ENCODE results near the gene CCDC51.
"Not testable (repeated sequence)": the region's sequence is repeated elsewhere in the genome, so short reads cannot be mapped to it uniquely, and the experiment has no call there.

CCDC51 gene

DNA sequence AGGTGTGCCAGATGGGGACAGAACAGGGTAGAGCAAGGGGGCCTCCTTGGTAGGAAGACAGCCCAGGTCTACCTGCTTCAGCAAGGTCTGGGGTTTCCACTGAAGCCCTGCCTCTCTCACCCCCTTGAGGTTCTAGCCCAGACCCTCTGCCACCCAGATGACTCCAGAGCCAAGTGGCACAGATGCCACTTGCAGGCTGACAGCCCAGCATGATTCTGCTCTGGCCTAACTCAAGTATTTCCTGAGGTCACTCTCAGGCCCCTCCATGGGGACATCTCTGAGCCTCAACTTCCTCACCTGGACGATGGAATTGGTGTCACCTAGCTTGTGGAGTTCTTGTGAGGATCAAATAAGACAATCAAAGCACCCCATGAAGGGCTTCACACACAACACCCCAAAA is 33.9 kb downstream of the CCDC51 start:
- DNase-seq (ENCODE audit: low spot score): no peak

DNA sequence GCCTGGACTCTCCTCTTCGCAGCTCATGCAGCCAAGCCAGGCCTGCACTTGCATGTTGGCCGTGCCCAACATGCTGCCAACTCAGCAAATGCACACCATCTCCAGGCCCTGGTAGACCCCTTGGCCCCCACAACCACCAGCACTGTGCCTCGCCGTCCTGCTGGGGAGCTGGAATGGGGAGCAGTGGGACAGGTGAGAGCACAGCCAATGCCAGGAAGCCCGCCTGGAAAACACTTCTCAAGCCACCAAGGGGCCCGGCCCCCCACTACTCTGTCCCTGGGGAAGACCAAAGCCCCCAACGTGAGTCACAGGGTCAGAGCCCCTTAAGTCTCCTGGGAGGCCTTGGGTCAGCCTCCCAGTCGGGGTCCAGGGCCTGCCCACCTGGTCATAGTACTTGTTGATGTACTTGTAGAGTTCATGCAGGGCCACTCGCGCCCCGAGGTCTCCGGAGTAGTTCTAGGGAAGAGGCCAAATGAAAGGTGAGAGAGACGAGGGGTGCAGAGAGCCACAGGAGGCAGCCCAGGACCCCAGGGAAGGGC is 34.5 kb downstream of the CCDC51 start:
- DNase-seq (ENCODE audit: low spot score): no peak

DNA sequence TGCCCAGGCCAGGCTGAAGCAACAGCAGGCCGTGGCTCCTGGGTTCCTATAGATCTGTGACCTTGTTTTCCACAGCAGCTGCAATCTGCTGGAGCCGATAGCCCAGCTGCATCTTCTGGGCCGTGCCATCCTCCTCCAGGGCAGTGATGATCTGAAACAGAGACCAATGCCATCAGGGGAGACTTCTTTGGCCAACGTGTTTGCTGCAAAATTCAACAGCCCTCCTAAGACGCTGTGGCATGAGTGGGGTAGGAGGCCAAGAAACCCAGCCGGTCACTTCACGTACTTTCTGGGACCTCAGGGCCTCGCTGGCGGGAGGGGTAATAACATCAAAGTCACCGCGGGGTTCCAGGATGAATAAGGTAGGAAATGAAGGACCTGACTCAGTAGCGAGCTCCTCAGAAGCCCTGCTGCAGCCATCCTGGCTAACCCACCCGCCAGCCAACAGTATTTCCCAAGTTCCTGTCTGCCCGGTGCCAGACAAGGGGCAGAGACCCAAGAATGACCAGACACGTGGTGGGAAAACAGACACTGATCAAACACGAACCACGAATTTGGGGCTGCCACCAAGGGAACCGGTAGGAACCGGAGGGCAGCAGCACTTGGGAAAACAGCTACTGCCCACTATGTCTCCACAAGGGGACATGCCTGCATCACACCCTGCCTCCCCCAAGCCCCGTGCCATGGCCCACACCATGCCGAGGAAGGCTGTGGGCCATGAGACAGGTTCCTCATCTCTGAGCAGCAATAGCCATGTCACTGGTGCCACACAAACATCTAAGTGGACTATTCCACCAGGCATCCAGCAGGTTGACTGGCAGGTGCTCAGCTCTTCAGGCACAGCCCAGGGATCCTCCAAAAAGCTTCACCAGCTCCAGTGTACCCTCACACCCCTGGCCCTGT is 35.2 kb downstream of the CCDC51 start:
- no peak for DNase-seq (ENCODE audit: low spot score)

DNA sequence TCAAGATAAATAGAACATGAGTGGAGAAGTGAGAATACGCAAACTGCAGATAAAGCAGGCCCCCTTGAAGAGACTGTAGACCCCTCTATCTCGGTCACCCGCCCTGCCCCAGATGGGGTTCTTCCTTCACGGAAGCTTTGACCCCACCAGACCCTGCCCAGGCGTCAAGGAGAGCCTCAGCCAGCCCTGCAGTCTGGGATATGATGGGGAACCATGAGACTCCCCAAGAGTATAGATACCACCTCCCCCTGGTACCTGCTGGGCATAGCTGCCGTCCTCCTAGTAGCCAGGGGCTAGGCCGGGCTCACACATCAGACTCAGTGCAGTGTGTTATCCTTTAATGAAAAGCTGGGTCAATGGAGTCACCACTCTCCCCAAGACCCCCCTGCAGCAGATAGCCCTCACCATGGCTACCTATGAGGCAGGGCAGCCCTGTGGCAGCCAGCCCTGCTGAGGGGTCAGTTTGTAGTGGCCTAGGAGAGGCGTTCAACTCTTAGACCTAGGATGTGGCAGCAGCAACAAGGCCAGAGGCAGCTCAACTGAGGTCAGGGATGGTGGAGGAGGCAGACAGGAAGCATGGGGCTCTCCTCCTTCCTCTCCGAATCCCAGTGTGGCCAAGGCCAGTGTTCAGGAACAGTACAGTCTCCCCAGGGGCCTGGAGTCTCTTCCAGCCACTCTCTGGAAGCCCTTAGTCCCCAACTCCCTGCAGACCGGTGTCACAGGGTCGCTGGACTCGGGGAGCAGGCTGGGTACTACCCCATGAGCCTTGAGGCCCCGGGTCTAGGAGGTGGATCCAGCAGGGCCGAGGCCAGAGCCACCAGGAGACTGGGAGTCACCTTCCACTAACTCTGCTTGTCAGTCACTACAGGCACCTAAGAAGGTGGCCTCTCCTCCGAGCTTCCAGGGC is 36.1 kb downstream of the CCDC51 start:
- DNase-seq (ENCODE audit: low spot score): no peak

DNA sequence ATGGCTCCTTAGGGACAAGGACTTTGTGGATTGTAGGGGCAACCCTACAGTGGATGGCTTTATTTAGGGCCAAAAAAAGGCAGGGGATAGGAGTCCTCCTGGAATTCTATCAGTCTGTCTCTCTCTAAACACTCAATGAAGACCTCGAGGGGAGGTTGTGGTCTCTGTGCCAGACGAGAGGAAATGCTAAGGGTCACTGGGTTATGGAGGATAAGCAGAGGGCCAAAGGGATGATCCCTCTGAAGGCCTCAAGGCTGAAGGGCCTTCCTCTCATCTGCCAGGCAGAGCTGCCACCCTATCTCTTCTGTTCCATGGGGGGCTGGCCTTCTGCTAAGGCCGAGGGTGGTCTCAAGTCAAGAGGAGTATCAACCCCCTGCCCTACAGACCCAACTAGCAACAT is 37.0 kb downstream of the CCDC51 start:
- no peak for DNase-seq (ENCODE audit: low spot score)

DNA sequence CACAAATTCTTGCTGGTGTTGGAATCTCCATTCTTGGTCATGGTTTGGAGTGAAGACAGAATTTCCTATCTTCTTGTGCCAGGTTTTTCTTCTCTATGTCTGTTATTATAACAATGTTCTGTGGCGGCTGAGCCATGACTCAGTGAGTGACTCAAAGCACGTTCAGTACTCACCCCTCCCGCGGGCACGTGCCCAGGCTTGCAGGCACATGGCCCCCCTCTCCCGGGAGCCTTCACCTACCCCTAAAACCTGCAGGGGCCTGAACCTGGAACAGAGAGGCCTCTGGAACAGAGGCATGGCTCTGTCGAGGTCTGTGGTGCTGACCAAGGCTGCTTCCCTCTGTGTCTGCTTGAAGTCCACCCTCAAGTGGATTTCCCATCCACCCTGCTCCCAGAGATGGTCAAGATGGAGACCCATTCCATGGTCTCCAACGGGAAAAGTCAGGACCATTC is 37.6 kb downstream of the CCDC51 start:
- no peak for DNase-seq (ENCODE audit: low spot score)

DNA sequence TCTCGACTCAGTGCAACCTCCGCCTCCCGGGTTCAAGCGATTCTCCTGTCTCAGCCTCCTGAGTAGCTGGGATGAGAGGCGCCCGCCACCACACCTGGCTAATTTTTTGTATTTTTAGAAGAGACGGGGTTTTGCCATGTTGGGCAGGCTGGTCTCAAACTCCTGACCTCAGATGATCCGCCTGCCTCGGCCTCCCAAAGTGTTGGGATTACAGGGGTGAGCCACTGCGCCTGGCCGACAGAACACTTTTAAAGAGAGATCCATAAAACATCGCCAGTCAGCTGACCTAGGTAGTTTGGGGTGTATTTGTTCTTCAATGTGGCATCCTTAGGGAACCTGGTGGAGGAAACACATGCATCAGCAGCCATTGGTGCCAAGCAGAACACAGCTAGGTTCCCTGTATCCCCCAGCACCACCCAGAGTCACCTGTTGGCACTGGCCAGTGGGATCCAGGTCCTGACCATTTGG is 38.5 kb downstream of the CCDC51 start:
- not testable (repeated sequence) for DNase-seq (ENCODE audit: low spot score)

DNA sequence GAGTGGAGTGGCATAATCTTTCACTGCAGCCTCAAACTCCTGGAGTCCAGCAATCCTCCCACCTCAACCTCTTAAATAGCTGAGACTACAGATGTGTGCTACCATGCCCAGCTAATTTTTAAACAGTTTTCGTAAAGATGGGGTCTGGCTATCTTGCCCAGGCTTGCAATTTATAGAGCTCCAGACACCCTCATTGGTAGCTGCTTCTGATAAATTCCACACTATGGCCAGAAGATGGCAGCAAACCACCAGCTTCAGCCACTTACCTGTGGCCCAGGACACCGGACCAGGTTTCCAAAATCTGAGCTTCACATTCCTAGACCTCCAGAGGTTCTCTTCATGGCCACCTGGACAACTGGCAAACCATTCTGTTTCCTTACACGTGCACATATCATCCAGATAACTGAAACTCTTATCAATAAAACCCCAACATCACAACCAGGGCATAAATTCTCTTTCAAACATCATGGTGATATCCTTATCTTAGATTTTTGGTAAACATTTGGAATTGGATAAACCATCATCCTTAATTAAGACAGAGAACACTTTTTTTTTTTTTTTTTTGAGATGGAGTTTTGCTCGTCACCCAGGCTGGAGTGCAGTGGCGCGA is 39.0 kb downstream of the CCDC51 start:
- DNase-seq (ENCODE audit: low spot score): peak; percentile 80

DNA sequence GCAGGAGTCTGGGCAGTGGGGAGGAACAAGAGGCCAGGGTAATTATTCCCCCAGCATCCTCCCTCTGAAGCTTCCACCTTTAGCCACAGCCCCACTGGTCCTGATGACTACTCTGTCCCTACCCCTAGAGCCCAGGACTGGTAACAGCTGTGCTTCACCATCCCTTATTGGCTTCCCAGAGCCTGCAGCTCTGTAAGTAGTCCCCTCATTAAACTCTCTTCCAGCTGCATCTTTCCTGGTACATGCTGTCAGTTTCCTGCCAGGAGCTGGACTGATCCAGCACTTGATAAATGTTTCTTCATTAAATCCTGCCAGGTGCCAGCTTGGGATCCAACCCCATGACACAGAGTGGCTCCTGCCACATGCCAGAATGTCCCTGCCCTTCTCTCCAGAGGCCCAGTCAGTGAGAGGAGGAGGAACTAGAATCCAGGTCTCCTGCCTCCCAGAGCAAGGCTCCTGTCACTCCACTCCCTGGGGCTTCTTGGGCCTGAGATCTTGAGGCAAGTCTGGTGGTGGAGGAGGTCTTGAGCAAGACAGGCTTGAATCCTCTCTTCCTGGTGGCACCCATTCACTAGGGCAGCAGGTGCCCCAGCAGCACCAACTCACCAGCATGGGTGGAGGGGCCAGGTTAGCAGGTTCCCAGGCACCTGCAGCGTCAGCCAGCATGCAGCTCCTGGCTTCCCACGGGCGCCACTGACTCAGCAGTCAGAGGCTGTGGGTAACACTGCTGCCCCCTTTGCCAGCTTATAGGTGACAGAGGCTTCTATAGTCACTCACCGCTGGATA is 40.3 kb downstream of the CCDC51 start:
- DNase-seq (ENCODE audit: low spot score): no peak

DNA sequence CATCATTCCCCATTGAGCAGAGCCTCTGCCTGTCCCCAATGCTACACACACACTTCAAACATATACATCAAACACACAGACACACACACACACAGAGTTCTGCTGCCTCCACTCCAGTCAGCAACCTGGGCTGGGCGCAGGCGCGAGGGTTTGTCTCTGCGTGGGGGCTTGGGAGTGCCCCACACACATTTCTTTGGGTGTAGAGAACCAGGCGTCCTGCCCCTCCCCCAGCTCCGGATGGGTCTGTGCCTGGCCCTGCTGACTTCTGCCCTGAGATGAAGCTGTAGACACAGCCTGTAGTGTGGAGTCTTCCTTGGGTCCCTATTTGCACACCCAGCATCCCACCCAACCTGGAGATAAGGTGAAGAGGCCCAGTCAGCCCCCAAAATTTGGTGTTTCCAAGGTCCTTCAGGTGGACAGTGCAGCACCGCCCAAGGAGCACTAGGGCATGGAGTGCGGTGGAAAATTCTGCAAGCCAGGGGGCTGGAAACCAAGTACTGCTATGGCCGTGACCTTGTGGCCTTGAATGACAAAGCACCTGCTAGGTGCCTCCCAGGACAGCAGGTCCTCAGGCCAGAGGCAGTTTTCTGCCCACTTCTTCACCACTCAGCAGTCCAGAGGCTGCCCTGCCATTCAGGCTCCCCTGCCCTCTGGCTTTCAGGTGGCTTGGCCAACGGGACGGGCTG is 41.1 kb downstream of the CCDC51 start:
- no peak for DNase-seq (ENCODE audit: low spot score)

DNA sequence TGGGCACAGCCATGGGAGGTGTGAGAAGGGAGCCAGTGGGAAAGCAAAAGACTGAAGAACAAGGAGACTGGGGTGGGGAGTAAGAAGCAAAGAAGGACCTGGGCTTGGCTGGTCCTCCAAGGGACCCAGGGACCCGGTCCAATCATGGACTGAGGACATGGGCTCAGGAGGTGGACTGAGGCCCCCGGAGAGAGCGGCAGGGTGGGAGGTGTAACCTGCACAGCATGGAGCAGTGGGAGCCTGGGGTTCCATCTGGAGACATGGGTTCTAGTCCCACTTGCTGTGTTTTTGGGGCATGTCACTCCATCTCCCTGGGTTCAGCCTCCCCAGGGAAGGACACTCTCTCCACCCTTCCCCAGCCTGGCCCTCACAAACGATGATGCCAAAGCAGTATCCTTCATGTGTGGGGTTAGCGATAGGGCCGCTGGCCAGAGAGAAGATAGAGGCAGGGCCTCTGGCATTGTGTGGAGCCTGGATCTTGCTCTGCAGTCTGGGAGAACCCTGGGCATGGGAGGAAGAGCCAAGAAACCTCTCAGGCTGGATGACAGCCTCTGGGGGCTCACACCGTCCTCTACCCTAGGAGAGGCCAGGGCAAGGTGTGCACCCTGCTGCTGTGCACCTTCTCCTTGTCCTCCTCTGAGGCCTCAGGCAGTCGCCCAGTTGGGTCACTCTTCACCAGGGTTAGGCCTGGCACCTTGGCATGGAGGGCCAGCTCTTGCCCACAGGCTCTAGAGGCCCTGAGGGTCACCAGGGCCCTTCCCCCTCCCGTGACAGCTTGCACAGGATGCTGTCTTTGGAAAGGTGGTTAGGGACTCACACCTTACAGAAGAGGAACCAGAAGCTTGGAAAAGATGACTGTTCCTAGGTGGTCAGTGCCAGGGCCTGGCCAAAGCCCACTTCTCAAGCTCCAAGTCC is 41.9 kb downstream of the CCDC51 start:
- DNase-seq (ENCODE audit: low spot score): no peak

DNA sequence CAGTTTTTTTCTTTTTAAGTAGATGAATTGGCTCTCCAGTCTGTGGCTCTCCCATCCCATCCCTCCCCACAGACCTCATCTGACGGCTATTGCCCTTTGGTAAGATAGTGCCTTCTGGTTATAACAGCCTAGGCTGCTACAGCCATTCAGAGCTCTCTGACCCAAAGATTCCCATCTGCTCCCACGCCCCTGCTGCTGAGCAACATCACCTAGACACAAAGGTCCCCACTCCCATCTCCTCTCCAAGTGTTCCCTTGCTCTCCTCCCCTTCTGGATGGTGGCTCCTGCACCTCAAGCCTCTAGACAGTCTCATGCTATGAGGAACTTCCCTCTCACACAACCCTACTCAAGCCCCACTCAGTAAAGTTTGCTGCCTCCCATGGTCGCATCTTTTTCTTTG is 44.2 kb downstream of the CCDC51 start:
- DNase-seq (ENCODE audit: low spot score): no peak

DNA sequence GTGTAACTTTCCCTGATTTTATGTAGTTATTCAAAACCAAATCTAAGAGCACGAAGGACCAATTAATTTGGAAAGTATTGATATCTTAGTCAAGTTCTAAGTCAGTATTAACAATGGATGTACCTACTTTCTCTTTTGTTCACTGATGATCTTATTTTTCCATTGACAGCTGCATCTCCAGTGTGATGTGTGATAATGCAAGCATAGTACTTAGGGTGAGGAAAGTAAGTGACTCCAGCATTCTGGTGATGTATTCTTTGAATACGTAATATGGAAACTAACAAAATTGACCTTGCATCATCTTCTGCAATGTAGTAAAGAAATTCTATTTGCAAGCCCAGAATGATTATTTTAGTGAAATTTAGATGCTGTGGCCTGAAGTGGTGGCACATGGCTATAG is 45.5 kb downstream of the CCDC51 start:
- DNase-seq (ENCODE audit: low spot score): no peak

DNA sequence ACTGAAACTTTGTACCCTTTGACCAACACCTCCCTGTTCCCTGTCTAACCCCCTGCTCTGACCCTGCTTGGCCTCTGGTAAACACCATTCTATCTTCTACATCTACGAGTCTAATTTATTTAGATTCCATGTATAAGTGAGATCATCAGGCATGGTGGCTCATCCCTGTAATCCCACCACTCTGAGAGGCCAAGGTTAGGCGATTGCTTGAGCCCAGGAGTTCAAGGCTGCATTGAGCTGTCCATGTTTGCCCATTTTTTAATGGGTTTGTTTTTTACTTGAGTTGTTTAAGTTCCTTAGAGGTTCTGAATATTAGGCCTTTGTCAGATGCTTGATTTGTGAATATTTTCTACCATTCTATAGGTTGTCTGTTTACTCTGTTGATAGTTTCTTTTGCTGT is 51.0 kb downstream of the CCDC51 start:
- no peak for DNase-seq (ENCODE audit: low spot score)

DNA sequence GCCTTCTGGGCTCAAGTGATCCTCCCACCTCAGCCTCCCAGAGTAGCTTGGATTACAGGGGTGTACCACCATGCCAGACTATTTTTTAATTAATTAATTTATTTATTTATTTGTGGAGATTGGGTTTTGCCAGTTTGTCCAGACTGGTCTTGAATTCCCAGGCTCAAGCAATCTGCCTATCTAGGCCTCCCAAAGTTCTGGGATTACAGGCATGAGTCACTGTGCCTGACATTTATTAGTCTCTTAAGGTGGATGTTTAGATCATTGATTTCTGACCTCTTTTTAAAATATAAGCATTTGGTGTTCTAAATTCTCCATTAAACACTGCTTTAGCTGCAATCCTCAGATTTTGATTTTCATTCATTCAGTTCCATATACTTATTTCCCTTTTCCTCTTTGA is 52.3 kb downstream of the CCDC51 start:
- no peak for DNase-seq (ENCODE audit: low spot score)

All from pons (tissue), 1 donor.